HEK293 (cell line): ENCODE results near the gene KCNF1.

ENCODE experiments used
- CTCF ChIA-PET: fragments of 350-600 bp; formaldehyde crosslinking; extraction: SDS; loops from one replicate; lab custom pipeline; 2021; ENCODE audit warnings: antibody characterized with exemption; lab: Yijun Ruan, JAX
- POLR2A ChIA-PET: fragments of 300-600 bp; formaldehyde crosslinking; extraction: SDS; loops from one replicate; lab custom pipeline; 2020; ENCODE audit warnings: antibody characterized with exemption, inconsistent platforms; lab: Yijun Ruan, JAX
- H3K27ac ChIP-seq: fragments of 200-500 bp; sonication (Bioruptor generic); 2 replicates; pipeline ENCODE4 v1.5.1; 2014; ENCODE audit warnings: low read depth, low read length, control low read depth, inconsistent platforms; ENCODE audit errors: extremely low read depth
- H3K36me3 ChIP-seq, 2 experiments: fragments of 200-500 bp in 1 of 2; sonication (Bioruptor generic) in 1 of 2; 1 replicate in 1 of 2; 2 replicates in 1 of 2; pipeline ENCODE4 v1.5.1; 2014 to 2017; ENCODE audit warnings: inconsistent platforms in 2 of 2, low read length in 2 of 2; ENCODE audit not compliant: control insufficient read depth in 2 of 2, insufficient read depth in 1 of 2
- H3K4me1 ChIP-seq: fragments of 200-500 bp; sonication (Bioruptor generic); 2 replicates; pipeline ENCODE4 v1.5.1; 2014; ENCODE audit warnings: mild to moderate bottlenecking, low read length, inconsistent platforms; ENCODE audit not compliant: control insufficient read depth, insufficient read depth
- H3K4me3 ChIP-seq: 2 replicates; pipeline ENCODE4 v1.5.1; 2011; ENCODE audit warnings: low read depth, mild to moderate bottlenecking, control low read depth, low read length, moderate library complexity
- H3K9me3 ChIP-seq: fragments of 200-500 bp; sonication (Bioruptor generic); 2 replicates; pipeline ENCODE4 v1.5.1; 2014; ENCODE audit warnings: low read depth, low read length, inconsistent platforms; ENCODE audit not compliant: control insufficient read depth, insufficient read depth
- HOXC10 ChIP-seq: sonication (generic); formaldehyde crosslinking; IDR thresholded peaks from 2 replicates; pipeline ENCODE4 v1.8.1; 2023; ENCODE audit warnings: mild to moderate bottlenecking, missing genetic modification reagents
- KLF8 ChIP-seq: fragments of 450-650 bp; formaldehyde crosslinking; IDR thresholded peaks from 2 replicates; pipeline ENCODE4 v1.5.1; 2016; ENCODE audit warnings: missing biosample characterization, missing genetic modification characterization
- PATZ1 ChIP-seq: fragments of 450-650 bp; formaldehyde crosslinking; IDR thresholded peaks from 2 replicates; pipeline ENCODE4 v1.5.1; 2016; ENCODE audit warnings: missing biosample characterization, missing genetic modification characterization
- REPIN1 ChIP-seq: fragments of 450-650 bp; formaldehyde crosslinking; IDR thresholded peaks from 2 replicates; pipeline ENCODE4 v1.5.1; 2017; ENCODE audit warnings: missing biosample characterization, missing genetic modification characterization, low read depth
- ZNF280C ChIP-seq: fragments of 450-650 bp; formaldehyde crosslinking; IDR thresholded peaks from 2 replicates; pipeline ENCODE4 v1.5.1; 2016; ENCODE audit warnings: missing biosample characterization, missing genetic modification characterization
- ZNF341 ChIP-seq: fragments of 450-650 bp; formaldehyde crosslinking; IDR thresholded peaks from 2 replicates; pipeline ENCODE4; 2016; ENCODE audit warnings: low read depth, missing biosample characterization, missing genetic modification characterization
- ZNF366 ChIP-seq: fragments of 450-650 bp; formaldehyde crosslinking; conservative IDR thresholded peaks from 2 replicates; pipeline ENCODE4 v1.5.1; 2016; ENCODE audit warnings: missing biosample characterization, missing genetic modification characterization
- ZNF514 ChIP-seq: fragments of 450-650 bp; formaldehyde crosslinking; IDR thresholded peaks from 2 replicates; pipeline ENCODE4 v1.5.1; 2016; ENCODE audit warnings: missing biosample characterization, missing genetic modification characterization
- ZNF548 ChIP-seq: fragments of 450-650 bp; formaldehyde crosslinking; IDR thresholded peaks from 2 replicates; pipeline ENCODE4 v1.5.1; 2016; ENCODE audit warnings: missing biosample characterization, missing genetic modification characterization
- ZNF561 ChIP-seq: fragments of 450-650 bp; IDR thresholded peaks from 2 replicates; pipeline ENCODE4 v1.5.1; 2018; ENCODE audit warnings: missing biosample characterization, missing genetic modification characterization, borderline replicate concordance
- TF ChIP-seq, protein P1 (sequence below): fragments of 450-650 bp; formaldehyde crosslinking; IDR thresholded peaks from 2 replicates; pipeline ENCODE4 v1.5.1; 2016; ENCODE audit warnings: missing biosample characterization, missing genetic modification characterization
- TF ChIP-seq, protein P2 (sequence below): fragments of 450-650 bp; formaldehyde crosslinking; IDR thresholded peaks from 2 replicates; pipeline ENCODE4 v1.5.1; 2016; ENCODE audit warnings: missing biosample characterization, missing genetic modification characterization, borderline replicate concordance
- TF ChIP-seq, protein P3 (sequence below): fragments of 450-650 bp; formaldehyde crosslinking; IDR thresholded peaks from 2 replicates; pipeline ENCODE4 v1.5.1; 2016; ENCODE audit warnings: missing biosample characterization, missing genetic modification characterization
- TF ChIP-seq, protein P4 (sequence below): fragments of 450-650 bp; formaldehyde crosslinking; IDR thresholded peaks from 2 replicates; pipeline ENCODE4 v1.5.1; 2016; ENCODE audit warnings: missing biosample characterization, missing genetic modification characterization

Gene KCNF1

DNA sequence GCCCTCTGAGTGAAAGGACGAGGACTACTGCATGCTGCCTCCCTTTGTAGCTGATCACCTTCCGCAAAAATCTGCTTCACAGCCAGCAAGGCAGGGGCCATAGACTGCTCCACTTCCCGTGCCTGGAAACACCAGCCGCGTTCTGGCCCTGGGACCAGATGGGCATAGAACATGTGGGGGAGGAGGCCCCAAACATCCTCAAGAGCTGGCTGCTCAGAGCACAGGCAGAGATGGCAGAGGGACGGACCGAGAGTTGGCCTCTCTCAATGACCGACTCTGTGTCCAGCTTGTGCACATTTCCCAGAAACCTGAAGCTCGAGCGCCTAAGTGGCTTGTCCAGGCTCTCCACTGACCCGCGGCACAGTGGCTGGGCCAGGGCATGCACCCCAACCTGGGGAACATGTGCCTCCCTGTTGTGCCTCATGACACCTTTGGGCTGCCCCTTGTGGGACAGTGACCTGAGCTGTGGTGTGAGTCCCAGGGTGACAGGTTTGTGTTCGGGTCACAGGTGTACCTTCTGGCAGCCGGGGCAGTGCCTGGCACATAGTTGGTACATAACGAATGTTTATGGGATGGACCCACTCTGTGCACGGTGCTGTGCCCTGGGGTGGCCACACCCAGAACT is 9.1 kb downstream of the KCNF1 start (continued):
- TF ChIP-seq ZNF280C (tag by site-specific recombination), result no peak
- no peak for TF ChIP-seq KLF8 (tag by site-specific recombination)

DNA sequence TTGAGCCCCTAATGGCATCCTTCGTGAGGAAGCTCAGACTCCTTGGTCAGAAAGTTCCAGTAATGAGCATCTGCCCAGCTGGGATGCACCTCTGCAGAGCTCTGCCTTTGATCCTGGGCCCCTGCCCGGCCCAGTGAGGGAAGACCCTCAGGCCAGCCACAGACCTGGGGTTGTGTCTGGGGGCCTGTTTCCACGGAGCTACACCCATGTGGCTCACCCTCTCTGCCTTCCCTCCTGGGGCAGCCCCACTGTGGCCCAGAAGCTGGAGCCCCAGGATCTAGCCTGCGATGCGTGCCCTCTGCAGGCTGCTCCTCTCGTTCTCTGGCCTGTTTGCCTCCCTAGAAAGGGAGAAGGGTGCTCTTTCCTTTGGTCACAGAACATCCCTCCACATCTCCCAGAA is 9.8 kb downstream of the KCNF1 start:
- POLR2A ChIA-PET, result no interaction called here
- TF ChIP-seq, protein P1, sequence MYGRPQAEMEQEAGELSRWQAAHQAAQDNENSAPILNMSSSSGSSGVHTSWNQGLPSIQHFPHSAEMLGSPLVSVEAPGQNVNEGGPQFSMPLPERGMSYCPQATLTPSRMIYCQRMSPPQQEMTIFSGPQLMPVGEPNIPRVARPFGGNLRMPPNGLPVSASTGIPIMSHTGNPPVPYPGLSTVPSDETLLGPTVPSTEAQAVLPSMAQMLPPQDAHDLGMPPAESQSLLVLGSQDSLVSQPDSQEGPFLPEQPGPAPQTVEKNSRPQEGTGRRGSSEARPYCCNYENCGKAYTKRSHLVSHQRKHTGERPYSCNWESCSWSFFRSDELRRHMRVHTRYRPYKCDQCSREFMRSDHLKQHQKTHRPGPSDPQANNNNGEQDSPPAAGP (tag by site-specific recombination), result no peak
- TF ChIP-seq, protein P2, sequence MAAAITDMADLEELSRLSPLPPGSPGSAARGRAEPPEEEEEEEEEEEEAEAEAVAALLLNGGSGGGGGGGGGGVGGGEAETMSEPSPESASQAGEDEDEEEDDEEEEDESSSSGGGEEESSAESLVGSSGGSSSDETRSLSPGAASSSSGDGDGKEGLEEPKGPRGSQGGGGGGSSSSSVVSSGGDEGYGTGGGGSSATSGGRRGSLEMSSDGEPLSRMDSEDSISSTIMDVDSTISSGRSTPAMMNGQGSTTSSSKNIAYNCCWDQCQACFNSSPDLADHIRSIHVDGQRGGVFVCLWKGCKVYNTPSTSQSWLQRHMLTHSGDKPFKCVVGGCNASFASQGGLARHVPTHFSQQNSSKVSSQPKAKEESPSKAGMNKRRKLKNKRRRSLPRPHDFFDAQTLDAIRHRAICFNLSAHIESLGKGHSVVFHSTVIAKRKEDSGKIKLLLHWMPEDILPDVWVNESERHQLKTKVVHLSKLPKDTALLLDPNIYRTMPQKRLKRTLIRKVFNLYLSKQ (tag by site-specific recombination), result no peak
- TF ChIP-seq, protein P3, sequence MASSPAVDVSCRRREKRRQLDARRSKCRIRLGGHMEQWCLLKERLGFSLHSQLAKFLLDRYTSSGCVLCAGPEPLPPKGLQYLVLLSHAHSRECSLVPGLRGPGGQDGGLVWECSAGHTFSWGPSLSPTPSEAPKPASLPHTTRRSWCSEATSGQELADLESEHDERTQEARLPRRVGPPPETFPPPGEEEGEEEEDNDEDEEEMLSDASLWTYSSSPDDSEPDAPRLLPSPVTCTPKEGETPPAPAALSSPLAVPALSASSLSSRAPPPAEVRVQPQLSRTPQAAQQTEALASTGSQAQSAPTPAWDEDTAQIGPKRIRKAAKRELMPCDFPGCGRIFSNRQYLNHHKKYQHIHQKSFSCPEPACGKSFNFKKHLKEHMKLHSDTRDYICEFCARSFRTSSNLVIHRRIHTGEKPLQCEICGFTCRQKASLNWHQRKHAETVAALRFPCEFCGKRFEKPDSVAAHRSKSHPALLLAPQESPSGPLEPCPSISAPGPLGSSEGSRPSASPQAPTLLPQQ (tag by site-specific recombination), result no peak
- TF ChIP-seq ZNF341 (tag by site-specific recombination) (no peak), PATZ1 (no peak), ZNF514 (tag by site-specific recombination) (no peak), ZNF280C (tag by site-specific recombination) (no peak), REPIN1 (tag by site-specific recombination) (no peak), ZNF366 (no peak), ZNF548 (no peak), ZNF561 (tag by site-specific recombination) (no peak), HOXC10 (CRISPR knock-in tag) (no peak)
- TF ChIP-seq, protein P4, sequence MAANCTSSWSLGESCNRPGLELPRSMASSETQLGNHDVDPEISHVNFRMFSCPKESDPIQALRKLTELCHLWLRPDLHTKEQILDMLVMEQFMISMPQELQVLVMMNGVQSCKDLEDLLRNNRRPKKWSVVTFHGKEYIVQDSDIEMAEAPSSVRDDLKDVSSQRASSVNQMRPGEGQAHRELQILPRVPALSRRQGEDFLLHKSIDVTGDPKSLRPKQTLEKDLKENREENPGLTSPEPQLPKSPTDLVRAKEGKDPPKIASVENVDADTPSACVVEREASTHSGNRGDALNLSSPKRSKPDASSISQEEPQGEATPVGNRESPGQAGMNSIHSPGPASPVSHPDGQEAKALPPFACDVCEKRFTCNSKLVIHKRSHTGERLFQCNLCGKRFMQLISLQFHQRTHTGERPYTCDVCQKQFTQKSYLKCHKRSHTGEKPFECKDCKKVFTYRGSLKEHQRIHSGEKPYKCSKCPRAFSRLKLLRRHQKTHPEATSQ (tag by site-specific recombination), result no peak
- TF ChIP-seq, all 188 proteins: peak for 0
- CTCF ChIA-PET, result interaction anchor here (1.3 to 2.4 kb wide), 3 partner anchors 12 to 89 kb away, joined by 4 to 8 read pairs (median 5); no protein-coding TSS in a partner anchor
- no peak overlapping the region for H3K4me3 ChIP-seq
- no peak overlapping the region for H3K27ac ChIP-seq
- H3K4me1 ChIP-seq, result no peaks in the 10 kb centered on the region
- H3K36me3 ChIP-seq, result no peaks in the 10 kb centered on the region
- no peaks in the 10 kb centered on the region for H3K9me3 ChIP-seq
